Left ventricle myocardium inferior (tissue), 1 donor: Measurements from ENCODE around the gene ATP5ME. TPM values are rescaled to one million over a fixed set of nuclear protein-coding genes. Genes with fewer than 3 reads are reported as not detected.

Experiments
- DNase-seq: peaks from one replicate; pipeline ENCODE4 v3.0.0-alpha.2; 2020
- H3K27ac ChIP-seq: fragments of 200-600 bp; replicated peaks from 2 replicates; pipeline ENCODE4 v1.8.0; 2021
- H3K27me3 ChIP-seq: fragments of 200-600 bp; 2 replicates; pipeline ENCODE4 v1.8.0; 2021; ENCODE audit warnings: low read depth
- H3K36me3 ChIP-seq: fragments of 200-600 bp; 2 replicates; pipeline ENCODE4 v1.8.0; 2021
- H3K4me1 ChIP-seq: fragments of 200-600 bp; 2 replicates; pipeline ENCODE4 v1.8.0; 2021
- H3K4me3 ChIP-seq: fragments of 200-600 bp; 2 replicates; pipeline ENCODE4 v1.8.0; 2021; ENCODE audit warnings: mild to moderate bottlenecking, moderate library complexity
- H3K9me3 ChIP-seq: fragments of 200-600 bp; replicated peaks from 2 replicates; pipeline ENCODE4 v1.8.0; 2021
- intact Hi-C: fragments of 100-400 bp; cut with micrococcal nuclease; formaldehyde crosslinking; loops from one replicate; pipeline ENCODE4 v1.11.0; 2022
- total RNA-seq: library from RNA; stranded (reverse); fragmentation: NEBNext Ultra II Directional; extraction: Animal tissue kit (Norgen Biotek cat#: 25700); gene quantifications from one replicate; pipeline ENCODE4 v1.2.1, GENCODE V29; 2021
- TF ChIP-seq, protein P1 (sequence below): fragments of 200-600 bp; IDR thresholded peaks from 2 replicates; pipeline ENCODE4 v1.8.0; 2021; ENCODE audit warnings: antibody characterized with exemption, mild to moderate bottlenecking, borderline replicate concordance
- donor health status: DM: no; HTN: yes; CAD: no; lungs with severe emphysema.

ATP5ME gene
- total RNA-seq, 1 donor from 2014 or later: 914 TPM

DNA sequence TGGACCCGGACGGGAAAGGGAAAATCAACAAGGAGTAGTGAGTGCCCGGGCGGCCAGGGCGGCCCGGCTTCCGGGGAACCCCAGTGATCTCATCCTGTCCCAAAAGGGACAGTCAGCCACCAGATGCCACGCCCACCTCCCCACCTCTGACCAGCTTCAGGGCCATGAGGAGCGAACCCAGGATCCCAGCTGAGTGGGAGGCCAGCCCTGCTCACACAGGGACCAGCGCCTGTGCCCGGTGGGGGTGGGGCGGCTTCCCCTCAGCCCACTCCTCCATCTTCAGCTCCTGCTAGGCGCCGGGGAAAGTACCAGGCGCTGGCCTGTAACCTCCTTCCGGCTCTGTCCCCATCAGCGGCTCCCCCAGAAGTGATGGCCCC lies 6.5 kb upstream of the ATP5ME start:
- TF ChIP-seq, protein P1, sequence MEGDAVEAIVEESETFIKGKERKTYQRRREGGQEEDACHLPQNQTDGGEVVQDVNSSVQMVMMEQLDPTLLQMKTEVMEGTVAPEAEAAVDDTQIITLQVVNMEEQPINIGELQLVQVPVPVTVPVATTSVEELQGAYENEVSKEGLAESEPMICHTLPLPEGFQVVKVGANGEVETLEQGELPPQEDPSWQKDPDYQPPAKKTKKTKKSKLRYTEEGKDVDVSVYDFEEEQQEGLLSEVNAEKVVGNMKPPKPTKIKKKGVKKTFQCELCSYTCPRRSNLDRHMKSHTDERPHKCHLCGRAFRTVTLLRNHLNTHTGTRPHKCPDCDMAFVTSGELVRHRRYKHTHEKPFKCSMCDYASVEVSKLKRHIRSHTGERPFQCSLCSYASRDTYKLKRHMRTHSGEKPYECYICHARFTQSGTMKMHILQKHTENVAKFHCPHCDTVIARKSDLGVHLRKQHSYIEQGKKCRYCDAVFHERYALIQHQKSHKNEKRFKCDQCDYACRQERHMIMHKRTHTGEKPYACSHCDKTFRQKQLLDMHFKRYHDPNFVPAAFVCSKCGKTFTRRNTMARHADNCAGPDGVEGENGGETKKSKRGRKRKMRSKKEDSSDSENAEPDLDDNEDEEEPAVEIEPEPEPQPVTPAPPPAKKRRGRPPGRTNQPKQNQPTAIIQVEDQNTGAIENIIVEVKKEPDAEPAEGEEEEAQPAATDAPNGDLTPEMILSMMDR: no peak
- Histone ChIP-seq H3K36me3 (no peaks in the 10 kb centered on the region), H3K27ac (no peak overlapping the region), H3K9me3 (no peaks in the 10 kb centered on the region), H3K4me3 (peak overlapping the region; percentile 71), H3K4me1 (peaks cover 38% of the 10 kb centered on the region), H3K27me3 (no peaks in the 10 kb centered on the region)
- DNase-seq: no peak
- intact Hi-C loops: no loop called here

DNA sequence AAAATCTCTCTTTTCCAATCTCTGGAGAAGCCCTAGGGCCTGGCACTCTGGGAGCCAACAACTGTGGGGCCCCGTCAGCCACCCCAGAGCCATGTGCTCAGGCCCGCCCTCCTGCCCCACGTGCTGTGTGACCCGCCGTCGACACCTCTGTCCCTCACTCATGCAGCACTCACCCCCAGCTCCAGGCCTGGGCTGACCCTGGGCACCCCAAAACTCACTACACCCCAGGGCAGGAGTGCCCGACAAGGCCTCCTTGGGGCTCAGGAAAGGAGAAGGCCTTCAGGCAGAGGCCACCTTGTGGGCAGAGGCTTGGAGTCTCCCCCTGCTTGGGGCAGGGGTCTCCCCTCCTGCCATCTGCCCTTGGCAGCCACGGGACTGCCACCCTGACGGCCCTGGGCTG lies 6.0 kb upstream of the ATP5ME start:
- intact Hi-C loops: no loop called here
- no peak overlapping the region for H3K4me3 ChIP-seq
- H3K36me3 ChIP-seq: no peaks in the 10 kb centered on the region
- H3K27me3 ChIP-seq: no peaks in the 10 kb centered on the region
- H3K9me3 ChIP-seq: no peaks in the 10 kb centered on the region
- DNase-seq: no peak
- TF ChIP-seq, protein P1: no peak
- no peak overlapping the region for H3K27ac ChIP-seq
- H3K4me1 ChIP-seq: peaks cover 42% of the 10 kb centered on the region

DNA sequence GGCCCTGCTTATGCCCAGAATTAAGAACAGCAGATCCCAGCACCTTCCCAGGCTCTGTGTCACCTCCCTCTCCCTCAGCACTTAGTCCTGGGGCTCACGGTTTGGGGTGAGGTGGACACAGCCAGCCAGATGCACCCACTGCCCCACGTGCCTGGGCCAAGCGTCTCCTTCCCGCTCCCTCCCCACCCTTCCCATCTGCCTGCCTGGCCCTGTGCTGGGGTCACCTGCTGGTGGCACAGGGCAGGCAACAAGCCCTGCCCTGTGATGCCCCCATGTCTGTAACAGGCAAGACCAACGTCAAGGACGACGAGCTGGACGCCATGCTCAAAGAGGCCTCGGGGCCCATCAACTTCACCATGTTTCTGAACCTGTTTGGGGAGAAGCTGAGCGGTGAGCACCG lies 5.6 kb upstream of the ATP5ME start:
- Histone ChIP-seq H3K4me1 (peaks cover 47% of the 10 kb centered on the region), H3K9me3 (no peaks in the 10 kb centered on the region), H3K27ac (no peak overlapping the region), H3K4me3 (no peak overlapping the region), H3K27me3 (no peaks in the 10 kb centered on the region), H3K36me3 (no peaks in the 10 kb centered on the region)
- no peak for DNase-seq
- TF ChIP-seq, protein P1: no peak
- intact Hi-C loops: no loop called here

DNA sequence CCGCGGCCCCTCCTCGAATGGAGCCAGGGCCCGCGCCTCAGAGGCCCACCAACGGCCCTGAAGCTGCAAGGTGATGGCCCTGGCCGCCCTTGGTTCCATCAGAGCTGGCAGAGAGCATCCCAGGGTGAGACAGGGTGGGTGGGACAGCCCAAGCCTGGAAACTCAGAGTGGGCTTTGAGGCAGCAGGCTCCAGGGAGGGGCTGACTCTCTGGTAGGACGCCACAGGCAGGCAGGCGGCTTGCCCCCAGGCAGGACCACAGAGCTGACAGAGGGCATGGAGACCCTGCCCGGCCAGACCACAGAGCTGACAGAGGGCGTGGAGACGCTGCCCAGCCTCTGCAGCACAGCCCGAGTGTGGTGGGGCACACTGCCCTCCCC lies 5.0 kb upstream of the ATP5ME start:
- Histone ChIP-seq H3K4me3 (no peak overlapping the region), H3K4me1 (peaks cover 47% of the 10 kb centered on the region), H3K36me3 (no peaks in the 10 kb centered on the region), H3K27me3 (no peaks in the 10 kb centered on the region), H3K9me3 (no peaks in the 10 kb centered on the region), H3K27ac (no peak overlapping the region)
- no peak for DNase-seq
- intact Hi-C loops: no loop called here
- TF ChIP-seq, protein P1: no peak

DNA sequence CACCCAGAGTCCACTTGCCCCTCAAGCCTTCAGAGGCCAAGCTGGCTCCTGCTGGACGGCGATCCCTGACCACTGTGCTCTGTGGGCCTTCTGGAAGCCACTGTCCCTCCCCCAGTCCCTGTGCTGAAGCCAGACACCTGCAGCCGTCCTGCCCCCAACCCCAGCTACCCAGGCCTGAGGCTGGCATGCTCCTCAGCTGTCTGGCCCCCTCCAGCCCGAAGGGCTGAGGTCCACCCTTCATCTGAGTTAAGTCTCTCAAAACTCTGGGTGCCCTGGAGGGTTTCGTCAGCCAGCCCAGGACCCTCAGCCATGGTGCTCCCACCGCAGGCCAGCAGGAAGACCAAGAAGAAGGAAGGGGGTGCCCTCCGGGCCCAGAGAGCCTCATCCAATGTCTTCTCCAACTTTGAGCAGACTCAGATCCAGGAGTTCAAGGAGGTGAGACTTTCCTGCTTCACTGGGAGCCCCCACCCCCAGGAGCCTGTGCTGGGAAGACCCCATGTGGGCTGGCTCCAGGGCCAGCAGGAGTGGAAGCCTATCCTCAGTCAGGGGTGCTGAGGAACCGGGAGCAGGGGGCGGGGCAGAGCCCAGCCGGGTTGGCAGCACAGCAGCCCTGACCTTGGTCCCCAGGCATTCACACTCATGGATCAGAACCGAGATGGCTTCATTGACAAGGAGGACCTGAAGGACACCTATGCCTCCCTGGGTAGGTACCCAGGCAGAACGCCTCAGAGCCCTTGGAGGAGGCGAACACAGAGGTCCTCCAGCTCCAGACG lies 4.4 kb upstream of the ATP5ME start:
- H3K27me3 ChIP-seq: no peaks in the 10 kb centered on the region
- intact Hi-C loops: no loop called here
- no peak for DNase-seq

More for the DNA sequence above, 4.4 kb upstream of the ATP5ME start:
- Histone ChIP-seq H3K4me1 (peaks cover 47% of the 10 kb centered on the region), H3K27ac (no peak overlapping the region), H3K9me3 (no peaks in the 10 kb centered on the region), H3K4me3 (no peak overlapping the region), H3K36me3 (no peaks in the 10 kb centered on the region)
- TF ChIP-seq, protein P1: no peak
